HG02870 (cell line): ENCODE measurements around the gene SNX9.
"Not testable (repeated sequence)": the region's sequence is repeated elsewhere in the genome, so short reads cannot be mapped to it uniquely, and the experiment has no call there.

Source experiments
- ATAC-seq: cut with Tn5 transposase; IDR thresholded peaks from one replicate; pipeline ENCODE4 v1.9.1; 2021; ENCODE audit warnings: mild to moderate bottlenecking, moderate library complexity; ENCODE audit not compliant: unreplicated experiment

Gene SNX9

GRCh38 chr6:157946865-157947532, 124.0 kb downstream of the SNX9 start:
- ATAC-seq, result no peak

- ATAC-seq, result not testable (repeated sequence)
Observed at GRCh38 chr6:157950899-157951298, 127.9 kb downstream of the SNX9 start.

GRCh38 chr6:157951828-157952227, 128.8 kb downstream of the SNX9 start:
- no peak for ATAC-seq

- ATAC-seq, result no peak
Observed at GRCh38 chr6:157952861-157953351, 129.9 kb downstream of the SNX9 start.

GRCh38 chr6:157953580-157954091, 130.6 kb downstream of the SNX9 start:
- ATAC-seq, result no peak

GRCh38 chr6:157954150-157955117, 131.4 kb downstream of the SNX9 start:
- ATAC-seq, result no peak

GRCh38 chr6:157955675-157956074, 132.6 kb downstream of the SNX9 start:
- no peak for ATAC-seq

- ATAC-seq, result no peak
Observed at GRCh38 chr6:157956171-157956730, 133.2 kb downstream of the SNX9 start.

GRCh38 chr6:157959451-157960227, 136.6 kb downstream of the SNX9 start:
- no peak for ATAC-seq

- ATAC-seq, result no peak
Observed at GRCh38 chr6:157961153-157961831, 138.2 kb downstream of the SNX9 start.

- ATAC-seq, result no peak
Observed at GRCh38 chr6:157961832-157962575, 139.0 kb downstream of the SNX9 start.

- no peak for ATAC-seq
Observed at GRCh38 chr6:157962601-157963302, 139.7 kb downstream of the SNX9 start.

GRCh38 chr6:157964100-157964499, 141.1 kb downstream of the SNX9 start:
- ATAC-seq, result no peak

GRCh38 chr6:157965387-157965786, 142.3 kb downstream of the SNX9 start:
- ATAC-seq, result no peak

GRCh38 chr6:157966589-157966977, 143.5 kb downstream of the SNX9 start:
- ATAC-seq, result no peak

- ATAC-seq, result no peak
Observed at GRCh38 chr6:157967020-157967419, 144.0 kb downstream of the SNX9 start.

- no peak for ATAC-seq
Observed at GRCh38 chr6:157967486-157967885, 144.4 kb downstream of the SNX9 start.

- not testable (repeated sequence) for ATAC-seq
Observed at GRCh38 chr6:157972177-157972576, 149.1 kb downstream of the SNX9 start.
